Stimulated activated CD4-positive, alpha-beta T cell treated with anti-CD3 and anti-CD28 coated beads, Interleukin-1b, Interleukin-23, amount 100 ng/mL, for 4 hours (primary cell): Measurements from ENCODE around the gene LAP3.
"Not testable (repeated sequence)": the region's sequence is repeated elsewhere in the genome, so short reads cannot be mapped to it uniquely, and the experiment has no call there.

Experiments
- DNase-seq, 2 donors: peaks; one replicate each; pipeline ENCODE4 v3.0.0-alpha.2; 2020; ENCODE audit warnings: low read depth in 2 of 2

The LAP3 gene

DNA sequence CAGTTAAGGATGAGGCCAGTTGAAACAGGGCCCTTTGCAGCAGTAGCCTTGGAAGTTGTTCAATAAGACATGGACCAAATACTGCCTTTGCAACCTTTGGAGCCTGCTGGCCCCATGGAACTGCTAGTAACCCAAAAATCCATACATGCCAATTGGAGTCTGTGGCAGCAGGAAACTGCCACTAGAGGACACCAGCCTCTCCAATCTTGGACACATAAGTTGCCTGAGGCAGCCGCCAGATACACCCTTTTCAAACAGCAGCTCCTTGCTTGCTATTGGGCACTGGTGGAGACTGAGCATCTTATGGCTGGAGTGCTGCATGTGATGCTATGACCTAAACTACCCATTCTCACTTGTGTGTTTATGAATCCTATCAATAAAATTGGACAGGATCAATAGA is 14.8 kb upstream of the LAP3 start:
- DNase-seq: no peak

DNA sequence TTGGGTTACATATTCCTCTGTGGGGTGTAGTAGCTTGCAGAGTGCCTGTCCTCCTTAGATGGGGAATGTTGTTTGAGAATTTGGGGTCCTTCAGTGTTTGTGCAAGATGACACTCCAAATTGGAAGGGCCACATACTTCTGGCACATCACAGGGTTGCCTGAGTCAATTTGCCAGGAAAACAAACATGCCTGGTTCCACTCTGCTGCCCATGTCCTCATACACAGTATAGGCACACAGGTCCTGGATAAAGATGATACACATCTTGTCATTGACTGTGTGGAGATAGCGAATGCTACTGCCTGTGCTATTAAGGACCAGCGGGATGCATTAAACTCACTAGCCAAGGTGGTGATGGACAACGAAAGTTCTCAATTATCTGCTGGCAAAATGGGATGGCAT is 11.2 kb upstream of the LAP3 start:
- no peak for DNase-seq

DNA sequence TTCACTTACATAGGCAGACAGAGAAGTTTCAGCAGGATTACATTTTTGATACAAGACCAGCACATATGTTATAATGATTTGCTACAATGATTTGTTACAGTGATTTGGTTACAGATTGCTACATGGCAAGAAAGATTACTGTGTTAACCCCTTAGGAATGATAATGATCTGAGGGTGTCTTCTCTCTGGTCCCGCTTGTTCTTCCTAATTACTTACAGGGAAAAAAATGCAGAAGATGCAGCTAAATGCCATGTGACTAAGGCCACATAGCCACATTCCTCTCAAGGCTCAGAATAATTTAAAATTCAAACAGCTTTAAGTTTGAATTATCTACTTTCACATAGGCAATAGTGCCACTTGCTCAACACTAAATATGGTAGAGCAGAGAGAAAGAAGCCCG is 9.7 kb upstream of the LAP3 start:
- no peak for DNase-seq

DNA sequence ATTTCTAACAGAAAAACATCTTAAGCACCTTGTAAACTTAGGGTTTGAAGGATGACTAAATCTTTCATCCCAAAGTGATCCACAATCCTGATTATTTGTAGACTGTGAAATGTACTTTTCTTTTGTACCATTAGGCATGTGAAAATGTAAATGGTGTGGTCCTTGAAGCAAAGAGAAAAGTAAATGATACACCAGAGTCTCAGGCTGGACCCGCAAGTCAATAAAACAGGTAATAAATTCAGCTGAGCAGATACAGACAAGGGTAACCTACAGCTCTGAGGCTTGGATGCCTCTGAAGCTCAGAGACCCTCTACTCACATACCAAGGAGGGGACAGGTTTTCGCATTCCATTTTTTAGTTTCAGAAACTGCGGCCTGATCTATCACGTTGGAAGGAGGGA is 2.8 kb upstream of the LAP3 start:
- no peak for DNase-seq

DNA sequence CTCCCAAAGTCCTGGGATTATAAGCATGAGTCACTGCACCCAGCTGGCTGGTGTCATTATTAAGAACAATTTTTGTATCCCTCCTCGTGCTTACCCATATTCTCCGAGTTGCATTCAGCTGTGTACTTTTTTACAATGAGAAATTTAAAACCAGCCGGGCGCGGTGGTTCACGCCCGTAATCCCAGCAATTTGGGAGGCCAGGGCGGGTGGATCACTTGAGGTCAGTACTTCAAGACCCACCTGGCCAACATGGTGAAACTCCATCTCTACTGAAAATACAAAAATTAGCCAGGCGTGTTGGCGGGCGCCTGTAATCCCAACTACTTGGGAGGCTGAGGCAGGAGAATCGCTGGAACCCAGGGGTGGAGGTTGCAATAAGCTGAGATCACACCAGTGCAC is 1.8 kb upstream of the LAP3 start:
- not testable (repeated sequence) for DNase-seq

DNA sequence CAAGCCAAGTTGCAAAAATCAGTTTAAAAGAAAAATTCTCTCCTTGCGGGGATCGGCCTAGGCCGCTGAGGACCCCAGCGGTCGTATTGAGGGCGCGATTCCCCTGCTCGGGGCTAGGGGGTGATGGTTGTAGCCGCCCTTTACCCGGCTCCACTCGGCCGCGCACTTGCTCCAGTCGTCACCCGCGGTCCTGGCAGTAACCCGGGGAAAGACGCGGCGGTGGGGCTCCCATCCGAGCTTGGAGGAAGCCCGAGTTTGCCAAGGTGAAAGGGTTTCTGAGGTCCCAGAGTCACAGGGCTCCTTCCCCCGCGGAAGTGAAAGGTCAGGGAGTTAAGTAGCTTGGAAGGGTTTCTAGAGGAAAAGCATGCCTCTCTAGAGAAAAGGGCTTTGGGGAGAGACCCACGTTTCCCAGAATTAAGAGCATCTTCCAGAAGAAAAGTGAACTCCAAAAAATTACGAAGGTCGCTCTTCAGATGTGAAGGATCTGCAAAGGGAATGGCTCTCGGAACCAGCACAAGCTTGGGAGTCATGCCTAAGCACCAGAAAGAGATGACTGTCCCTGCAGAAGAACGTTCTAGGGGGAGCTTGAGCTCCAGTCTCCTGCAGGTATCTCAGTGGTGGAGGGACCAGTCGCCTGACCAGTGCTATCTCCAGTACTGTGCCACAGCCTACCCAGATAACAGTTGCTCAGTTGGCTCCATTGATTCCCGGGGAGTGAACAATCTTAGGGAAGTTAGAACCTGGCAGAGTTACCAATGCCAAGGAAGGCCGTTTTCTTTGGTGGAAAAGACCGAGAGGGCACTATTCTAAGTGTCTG is 875 bp downstream of the LAP3 start:
- DNase-seq: no peak

DNA sequence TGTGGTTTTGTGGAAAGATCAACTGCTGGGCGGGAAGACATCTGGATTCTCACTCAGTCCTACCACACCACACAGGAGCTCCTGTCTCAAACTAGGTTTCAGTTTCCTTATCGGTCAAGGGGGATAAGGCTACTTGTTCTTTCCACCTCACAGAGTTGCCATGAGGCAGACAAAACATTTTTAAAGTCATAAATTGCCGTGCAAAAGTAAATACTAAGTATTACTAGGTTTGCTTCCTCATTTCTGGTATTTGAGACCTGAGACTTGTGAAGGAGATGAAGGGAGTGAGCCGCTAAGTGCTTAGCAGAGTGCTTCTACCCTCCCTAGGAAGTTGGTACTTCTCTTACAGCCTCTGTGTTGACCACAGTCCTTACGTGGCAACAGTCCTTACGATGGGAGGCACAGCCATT is 1.5 kb downstream of the LAP3 start:
- no peak for DNase-seq

DNA sequence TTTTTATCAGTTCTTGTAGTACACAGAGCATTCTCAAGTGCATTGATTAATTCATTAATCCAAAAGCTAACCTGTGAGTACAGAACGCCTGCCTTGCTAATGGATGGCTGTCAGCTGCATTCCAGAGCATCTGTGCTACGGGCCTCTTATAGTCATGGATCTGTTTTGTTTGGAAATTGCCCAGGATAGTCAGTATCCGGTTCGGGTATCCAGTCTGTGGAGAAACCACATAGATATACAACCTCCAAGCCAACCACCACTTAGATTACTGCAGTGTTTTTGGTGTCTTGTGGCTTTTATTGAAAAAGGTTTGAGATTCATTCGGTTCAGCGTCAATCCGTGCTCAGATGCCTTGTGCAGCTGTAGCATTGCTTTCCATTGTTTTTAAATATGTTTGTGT is 4.0 kb downstream of the LAP3 start:
- DNase-seq: no peak

DNA sequence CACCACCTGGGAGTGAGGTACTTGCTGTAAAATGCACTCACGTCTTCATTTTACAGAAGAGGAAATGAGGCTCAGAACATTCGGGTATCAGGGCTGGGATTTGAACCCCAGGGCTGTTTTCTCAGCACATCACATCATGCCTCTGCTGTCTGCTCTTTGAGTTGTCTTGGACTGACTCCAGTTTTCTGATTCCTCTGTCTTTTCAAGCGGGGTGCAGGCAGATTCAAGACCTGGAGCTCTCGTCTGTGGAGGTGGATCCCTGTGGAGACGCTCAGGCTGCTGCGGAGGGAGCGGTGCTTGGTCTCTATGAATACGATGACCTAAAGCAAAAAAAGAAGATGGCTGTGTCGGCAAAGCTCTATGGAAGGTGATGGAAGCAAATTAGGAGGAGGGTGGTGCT is 6.3 kb downstream of the LAP3 start:
- no peak for DNase-seq

GRCh38 chr4:17583941-17584340 is 6.9 kb downstream of the LAP3 start:
- no peak for DNase-seq

DNA sequence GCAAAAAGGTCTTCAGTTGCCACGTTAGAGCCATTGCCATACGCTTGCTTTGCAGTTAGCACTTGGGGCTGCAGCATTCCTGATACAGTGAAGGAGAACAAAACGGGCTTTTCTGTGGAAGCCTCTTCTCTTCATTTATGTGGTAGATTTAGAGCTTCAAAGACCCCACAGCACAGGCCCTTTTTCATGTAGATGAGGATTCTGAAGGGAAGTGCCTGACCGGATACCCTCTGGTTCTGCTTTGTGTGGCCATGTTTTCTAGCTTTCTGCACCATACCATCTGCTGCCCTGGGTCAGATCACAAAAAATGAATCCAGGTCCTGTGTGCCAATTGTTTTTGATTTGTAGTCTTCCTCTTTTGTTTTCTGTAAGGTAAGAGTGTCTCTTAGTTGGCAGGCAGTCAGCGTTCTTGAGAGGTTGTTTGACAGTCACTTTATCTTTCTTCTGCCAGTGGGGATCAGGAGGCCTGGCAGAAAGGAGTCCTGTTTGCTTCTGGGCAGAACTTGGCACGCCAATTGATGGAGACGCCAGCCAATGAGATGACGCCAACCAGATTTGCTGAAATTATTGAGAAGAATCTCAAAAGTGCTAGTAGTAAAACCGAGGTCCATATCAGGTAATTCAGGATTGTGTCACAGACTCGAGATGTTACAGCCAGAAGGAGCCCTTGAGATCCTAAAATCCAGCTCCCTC is 7.7 kb downstream of the LAP3 start:
- no peak for DNase-seq

GRCh38 chr4:17587094-17587822 is 10.3 kb downstream of the LAP3 start:
- DNase-seq: no peak

DNA sequence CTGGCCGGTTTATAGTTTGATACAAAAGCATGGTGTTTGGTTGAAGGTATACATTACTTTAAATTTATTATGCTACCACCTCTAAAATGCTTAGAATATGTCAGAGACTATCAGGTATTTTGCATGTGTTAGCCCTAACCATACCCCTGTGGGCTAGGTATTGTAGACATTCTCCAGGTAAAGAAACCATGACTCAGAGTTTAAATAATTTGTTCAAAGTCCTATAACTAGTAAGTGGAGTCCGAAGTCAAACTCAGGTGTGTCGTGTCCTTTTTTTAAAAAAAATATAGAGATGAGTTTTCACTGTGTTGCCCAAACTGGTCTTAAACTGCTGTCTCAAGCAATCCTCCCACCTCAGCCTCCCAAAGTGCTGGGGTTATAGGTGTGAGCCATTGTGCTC is 12.4 kb downstream of the LAP3 start:
- DNase-seq: no peak

- no peak for DNase-seq
These were observed 18.5 kb downstream of the LAP3 start for GRCh38 chr4:17595471-17596005.

DNA sequence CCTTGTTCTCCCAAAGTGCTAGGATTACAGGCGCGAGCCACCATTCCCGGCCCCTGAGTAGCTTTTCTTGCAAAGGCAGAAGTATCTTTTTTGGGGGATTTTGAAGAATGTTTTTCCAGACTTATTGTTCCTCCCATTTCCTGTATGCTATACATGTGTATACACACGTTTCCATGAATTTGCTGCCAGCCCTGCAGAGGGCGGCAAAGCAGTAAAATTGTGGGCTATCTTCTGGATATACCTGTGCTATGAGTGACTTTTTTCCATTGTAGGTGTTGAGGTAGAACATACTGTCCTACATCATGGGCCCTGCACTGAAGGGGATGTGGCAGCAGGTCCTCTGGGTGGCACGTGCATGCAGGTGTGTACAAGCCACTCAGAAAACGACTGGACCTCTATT is 20.5 kb downstream of the LAP3 start:
- DNase-seq: no peak

- no peak for DNase-seq
These were observed 22.8 kb downstream of the LAP3 start for GRCh38 chr4:17599826-17600225.

GRCh38 chr4:17605236-17605635 is 28.2 kb downstream of the LAP3 start:
- no peak for DNase-seq

DNA sequence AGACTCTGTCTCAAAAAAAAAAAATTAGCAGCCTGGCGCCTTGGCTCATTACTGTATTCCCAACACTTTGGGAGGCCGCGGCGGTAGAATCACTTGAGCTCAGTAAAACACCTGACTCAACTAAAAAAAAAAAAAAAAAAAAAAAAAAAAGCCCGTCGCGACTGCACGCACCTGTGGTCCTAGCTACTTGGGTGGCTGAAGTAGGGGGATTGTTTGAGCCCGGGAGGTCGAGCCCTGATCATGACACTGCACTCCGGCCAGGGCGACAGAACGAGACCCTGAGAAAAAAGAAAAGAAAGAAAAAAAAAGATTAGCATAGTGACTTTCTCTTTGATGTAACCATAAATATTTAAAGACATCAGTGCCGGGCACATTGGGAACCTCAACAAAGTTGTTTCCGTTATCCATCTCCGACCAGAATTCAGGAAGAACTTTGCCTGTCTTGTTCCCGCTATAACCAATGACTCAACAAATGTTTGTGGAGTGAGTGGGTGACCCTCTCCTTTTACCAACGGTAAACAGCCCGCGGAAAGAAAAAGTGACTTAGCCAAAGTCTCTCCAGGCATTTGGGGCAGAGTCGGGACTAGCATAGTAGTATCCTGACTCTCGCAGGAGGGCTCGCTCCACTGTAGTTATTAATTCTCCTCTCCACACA is 36.9 kb downstream of the LAP3 start:
- DNase-seq: peak; percentile 4 to 6

- peak; percentile 92 to 93 for DNase-seq
These were observed 37.7 kb downstream of the LAP3 start, which contains the start of gene MED28 for GRCh38 chr4:17614416-17615299. TSS of gene MED28 (plus strand) at chr4:17614641. CDS start at chr4:17614655, 14 bp downstream.

GRCh38 chr4:17616283-17616682 is 39.3 kb downstream of the LAP3 start:
- DNase-seq: no peak

GRCh38 chr4:17618926-17619325 is 41.9 kb downstream of the LAP3 start:
- no peak for DNase-seq
